ENCODE results near the gene POU6F2.
"Not testable (repeated sequence)": the region's sequence is repeated elsewhere in the genome, so short reads cannot be mapped to it uniquely, and the experiment has no call there.

Gene POU6F2

GRCh38 chr7:39317896-39318295 lies 340.2 kb downstream of the POU6F2 start:
- DNase-seq, result no peak

GRCh38 chr7:39321245-39321644 lies 343.5 kb downstream of the POU6F2 start:
- no peak for DNase-seq

GRCh38 chr7:39321909-39322498 lies 344.3 kb downstream of the POU6F2 start:
- no peak for DNase-seq

GRCh38 chr7:39324139-39324760 lies 346.5 kb downstream of the POU6F2 start:
- no peak for DNase-seq

GRCh38 chr7:39331607-39332006 lies 353.9 kb downstream of the POU6F2 start:
- not testable (repeated sequence) for DNase-seq

- DNase-seq, result no peak
Observed at GRCh38 chr7:39332142-39332541, 354.4 kb downstream of the POU6F2 start.

- no peak for DNase-seq
Observed at GRCh38 chr7:39333701-39334100, 356.0 kb downstream of the POU6F2 start.

GRCh38 chr7:39336442-39336841 lies 358.7 kb downstream of the POU6F2 start:
- no peak for DNase-seq

- no peak for DNase-seq
Observed at GRCh38 chr7:39338716-39339115, 361.0 kb downstream of the POU6F2 start.

GRCh38 chr7:39339591-39339990 lies 361.9 kb downstream of the POU6F2 start:
- DNase-seq, result no peak

GRCh38 chr7:39341083-39341482 lies 363.4 kb downstream of the POU6F2 start:
- no peak for DNase-seq

- no peak for DNase-seq
Observed at GRCh38 chr7:39342763-39343162, 365.1 kb downstream of the POU6F2 start.

GRCh38 chr7:39349452-39350123 lies 371.9 kb downstream of the POU6F2 start:
- no peak for DNase-seq

GRCh38 chr7:39353615-39354376 lies 376.1 kb downstream of the POU6F2 start:
- no peak for DNase-seq

- DNase-seq, result no peak
Observed at GRCh38 chr7:39355664-39356063, 378.0 kb downstream of the POU6F2 start.

GRCh38 chr7:39356172-39356925 lies 378.6 kb downstream of the POU6F2 start:
- DNase-seq, result no peak

- DNase-seq, result no peak
Observed at GRCh38 chr7:39357648-39358047, 379.9 kb downstream of the POU6F2 start.

GRCh38 chr7:39360038-39360437 lies 382.3 kb downstream of the POU6F2 start:
- no peak for DNase-seq

GRCh38 chr7:39360766-39361165 lies 383.1 kb downstream of the POU6F2 start:
- no peak for DNase-seq

GRCh38 chr7:39365751-39366295 lies 388.1 kb downstream of the POU6F2 start:
- no peak for DNase-seq

GRCh38 chr7:39367451-39367850 lies 389.7 kb downstream of the POU6F2 start:
- DNase-seq, result no peak

- DNase-seq, result no peak
Observed at GRCh38 chr7:39367943-39368342, 390.2 kb downstream of the POU6F2 start.

GRCh38 chr7:39372383-39372782 lies 394.7 kb downstream of the POU6F2 start:
- no peak for DNase-seq

Data from activated effector memory CD4-positive, alpha-beta T cell treated with anti-CD3 and anti-CD28 coated beads, Interleukin-2, amount 50 U/mL, for 16 hours (primary cell).